Measurements from ENCODE around the gene ERBIN. TPM values are rescaled to one million over a fixed set of nuclear protein-coding genes. Genes with fewer than 3 reads are reported as not detected.

ERBIN gene
- total RNA-seq, 4 donors from 2014 or later = 27.4 to 62.6 (median 48.6) TPM

GRCh38 chr5:66010476-66010875 lies 84.1 kb downstream of the ERBIN start:
- no peak for DNase-seq
- intact Hi-C loops (cut with DNase I) = no loop called here
- H3K27me3 ChIP-seq = no peaks in the 10 kb centered on the region
- H3K36me3 ChIP-seq = peaks cover 0 to 33% (median 0%) of the 10 kb centered on the region in 3 donors
- H3K27ac ChIP-seq = no peak overlapping the region
- no peaks in the 10 kb centered on the region for H3K9me3 ChIP-seq
- H3K4me3 ChIP-seq = no peak overlapping the region
- TF ChIP-seq POLR2A (IDR thresholded peaks at IDR 0.05) = no peak
- TF ChIP-seq CTCF (IDR thresholded peaks at IDR 0.05) = no peak
- H3K4me1 ChIP-seq = no peaks in the 10 kb centered on the region

- H3K4me1 ChIP-seq = no peaks in the 10 kb centered on the region
- no peak for TF ChIP-seq CTCF (IDR thresholded peaks at IDR 0.05)
- TF ChIP-seq POLR2A (IDR thresholded peaks at IDR 0.05) = no peak
- intact Hi-C loops (cut with DNase I) = no loop called here
- H3K36me3 ChIP-seq = peaks cover 0 to 43% (median 0%) of the 10 kb centered on the region in 3 donors
- no peaks in the 10 kb centered on the region for H3K27me3 ChIP-seq
- H3K4me3 ChIP-seq = no peak overlapping the region
- DNase-seq = no peak
- H3K9me3 ChIP-seq = no peaks in the 10 kb centered on the region
- no peak overlapping the region for H3K27ac ChIP-seq
These were observed 85.9 kb downstream of the ERBIN start for GRCh38 chr5:66012271-66012670.

- 50 to 52% methylated on average over 2 of the region's 2 CpGs for WGBS, 2 donors
- no peaks in the 10 kb centered on the region for H3K27me3 ChIP-seq
- peaks cover 0 to 43% (median 0%) of the 10 kb centered on the region in 3 donors for H3K36me3 ChIP-seq
- TF ChIP-seq POLR2A (IDR thresholded peaks at IDR 0.05) = no peak
- TF ChIP-seq CTCF (IDR thresholded peaks at IDR 0.05) = no peak
- H3K4me1 ChIP-seq = no peaks in the 10 kb centered on the region
- H3K27ac ChIP-seq = no peak overlapping the region
- intact Hi-C loops (cut with DNase I) = no loop called here
- no peak overlapping the region for H3K4me3 ChIP-seq
- DNase-seq = no peak
- H3K9me3 ChIP-seq = no peaks in the 10 kb centered on the region
These were observed 87.0 kb downstream of the ERBIN start for GRCh38 chr5:66013397-66013796.

- 90 to 96% methylated on average over 1 of the region's 1 CpG for WGBS, 2 donors
- intact Hi-C loops (cut with DNase I) = no loop called here
These were observed 87.5 kb downstream of the ERBIN start for GRCh38 chr5:66013906-66014305.

More at GRCh38 chr5:66013906-66014305, 87.5 kb downstream of the ERBIN start:
- no peaks in the 10 kb centered on the region for H3K27me3 ChIP-seq
- TF ChIP-seq CTCF (IDR thresholded peaks at IDR 0.05) (no peak), POLR2A (IDR thresholded peaks at IDR 0.05) (no peak)
- H3K4me1 ChIP-seq = no peaks in the 10 kb centered on the region
- no peak for DNase-seq
- peaks cover 0 to 43% (median 0%) of the 10 kb centered on the region in 3 donors for H3K36me3 ChIP-seq
- no peak overlapping the region for H3K27ac ChIP-seq
- H3K4me3 ChIP-seq = no peak overlapping the region
- H3K9me3 ChIP-seq = no peaks in the 10 kb centered on the region

Measured in esophagus squamous epithelium (tissue), 5 donors.